HepG2 (cell line): ENCODE data around the gene NUDT22. TPM values are rescaled to one million over a fixed set of nuclear protein-coding genes. Genes with fewer than 3 reads are reported as not detected.

Experiments
- ATAC-seq: fragments of 200-7000 bp; cut with Tn5 transposase; 3 replicates; pipeline ENCODE4 v1.9.1; 2020; ENCODE audit warnings: mild to moderate bottlenecking, moderate library complexity
- BruUV-seq: library from RNA; stranded (reverse); fragments of 400-500 nt; replicated peaks from 2 replicates; lab custom pipeline; 2021; lab: Mats Ljungman, UMichigan
- CTCF ChIA-PET: fragments of 300-600 bp; formaldehyde crosslinking; extraction: SDS; loops from one replicate; lab custom pipeline; 2021; ENCODE audit warnings: low total read pairs, inconsistent platforms, low intra/inter-chr PET ratio; lab: Yijun Ruan, JAX
- POLR2A ChIA-PET: fragments of 350-600 bp; sonication (Branson Sonifier 250); formaldehyde crosslinking; loops from one replicate; lab custom pipeline; 2020; ENCODE audit warnings: antibody characterized with exemption, inconsistent platforms; lab: Yijun Ruan, JAX
- DNase-seq: peaks from one replicate; pipeline ENCODE4 v3.0.0-alpha.2; 2015; ENCODE audit warnings: low spot score
- FAIRE-seq: peaks from 3 replicates; lab custom pipeline; 2011; peaks lifted over from hg19 to GRCh38; lab: Jason Lieb, UNC
- H2AFZ ChIP-seq: one replicate; pipeline ENCODE4 v1.6.1; 2011; ENCODE audit warnings: low read length, inconsistent platforms
- H3K27ac ChIP-seq: fragments of 300-600 bp; 3 replicates; pipeline ENCODE4 v1.8.0; 2011; ENCODE audit warnings: mixed run types, mild to moderate bottlenecking, mixed read lengths, low read length, inconsistent platforms; ENCODE audit not compliant: insufficient read depth; ENCODE audit errors: extremely low read length
- H3K27me3 ChIP-seq, 2 experiments: fragments of 200-600 bp in 1 of 2; 2 replicates in 1 of 2; 3 replicates in 1 of 2; pipeline versions ENCODE4 v1.6.0 to v1.8.0; 2011; ENCODE audit warnings: low read length in 2 of 2, mild to moderate bottlenecking in 2 of 2, moderate library complexity in 2 of 2, inconsistent platforms in 1 of 2; ENCODE audit not compliant: insufficient read depth in 2 of 2, control insufficient read depth in 1 of 2
- H3K36me3 ChIP-seq, 2 experiments: fragments of 200-600 bp in 1 of 2; replicated peaks in 1 of 2; 2 replicates in 1 of 2; 3 replicates in 1 of 2; pipeline versions ENCODE4 v1.5.1 to v1.8.0; 2011; ENCODE audit warnings: low read length in 2 of 2, inconsistent platforms in 1 of 2; ENCODE audit not compliant: insufficient read depth in 2 of 2, control insufficient read depth in 1 of 2
- H3K4me1 ChIP-seq: 2 replicates; pipeline ENCODE4 v1.5.1; 2012; ENCODE audit warnings: low read length, inconsistent platforms; ENCODE audit not compliant: insufficient read depth
- H3K4me2 ChIP-seq: 2 replicates; pipeline ENCODE4 v1.6.0; 2011; ENCODE audit warnings: low read depth, low read length, inconsistent platforms
- H3K4me3 ChIP-seq, 3 experiments: fragments of 200-600 bp in 1 of 3; sonication (generic), shearing (Covaris generic) in 1 of 3; replicated peaks in 1 of 3; 2 replicates each; pipeline ENCODE4 v1.5.1; 2011 to 2016; ENCODE audit warnings: low read length in 3 of 3, inconsistent platforms in 2 of 3, low read depth in 2 of 3, mild to moderate bottlenecking in 2 of 3, control low read depth in 1 of 3, mixed read lengths in 1 of 3; ENCODE audit not compliant: insufficient read depth in 1 of 3
- H3K79me2 ChIP-seq: one replicate; pipeline ENCODE4 v1.6.1; 2011; ENCODE audit warnings: low read length, inconsistent platforms; ENCODE audit not compliant: insufficient read depth
- H3K9ac ChIP-seq: 2 replicates; pipeline ENCODE4 v1.6.0; 2011; ENCODE audit warnings: mild to moderate bottlenecking, low read depth, low read length, inconsistent platforms; ENCODE audit not compliant: insufficient read depth
- H3K9me3 ChIP-seq: 2 replicates; pipeline ENCODE4 v1.5.1; 2012; ENCODE audit warnings: mild to moderate bottlenecking, low read length
- H4K20me1 ChIP-seq: 2 replicates; pipeline ENCODE4 v1.6.0; 2011; ENCODE audit warnings: inconsistent platforms, mild to moderate bottlenecking, low read length, moderate library complexity; ENCODE audit not compliant: insufficient read depth
- ARHGAP35 ChIP-seq: sonication (generic); formaldehyde crosslinking; IDR thresholded peaks from 2 replicates; pipeline ENCODE4 v1.9.0; 2022; ENCODE audit warnings: mild to moderate bottlenecking, inconsistent platforms, moderate library complexity, missing genetic modification reagents, borderline replicate concordance
- BCL6 ChIP-seq: IDR thresholded peaks from 2 replicates; pipeline ENCODE4 v1.6.1; 2016; ENCODE audit warnings: missing genetic modification reagents, missing compliant biosample characterization
- CBX5 ChIP-seq: sonication (generic); formaldehyde crosslinking; IDR thresholded peaks from 2 replicates; pipeline ENCODE4 v1.4.0; 2020; ENCODE audit warnings: missing genetic modification reagents, borderline replicate concordance
- ELF4 ChIP-seq: sonication (generic); formaldehyde crosslinking; IDR thresholded peaks from 2 replicates; pipeline ENCODE4 v1.5.0; 2020; ENCODE audit warnings: missing genetic modification reagents, mild to moderate bottlenecking, moderate library complexity, borderline replicate concordance
- IRF1 ChIP-seq: sonication (generic); formaldehyde crosslinking; IDR thresholded peaks from 2 replicates; pipeline ENCODE4 v1.4.0; 2020; ENCODE audit warnings: low read depth, mild to moderate bottlenecking, missing genetic modification reagents
- PHF21A ChIP-seq: sonication (generic); formaldehyde crosslinking; IDR thresholded peaks from 2 replicates; pipeline ENCODE4 v1.5.0; 2020; ENCODE audit warnings: mild to moderate bottlenecking, missing genetic modification reagents
- TCF7 ChIP-seq: sonication (generic); IDR thresholded peaks from 2 replicates; pipeline ENCODE4 v1.6.1; 2016; ENCODE audit warnings: antibody characterized with exemption, low read depth
- TCF7L2 ChIP-seq: IDR thresholded peaks from 2 replicates; pipeline ENCODE4 v1.6.1; 2011; ENCODE audit warnings: mild to moderate bottlenecking, low read depth, low read length, moderate library complexity
- ZEB1 ChIP-seq: IDR thresholded peaks from 2 replicates; pipeline ENCODE4 v1.6.1; 2012; ENCODE audit warnings: mild to moderate bottlenecking, low read depth, inconsistent platforms; ENCODE audit not compliant: insufficient replicate concordance
- ZFY ChIP-seq: sonication (generic); formaldehyde crosslinking; IDR thresholded peaks from 2 replicates; pipeline ENCODE4 v1.4.0; 2020; ENCODE audit warnings: missing genetic modification reagents
- ZMYM2 ChIP-seq: sonication (generic); formaldehyde crosslinking; IDR thresholded peaks from 2 replicates; pipeline ENCODE4 v1.8.0; 2022; ENCODE audit warnings: mild to moderate bottlenecking, missing genetic modification reagents
- ZNF121 ChIP-seq: sonication (generic); formaldehyde crosslinking; IDR thresholded peaks from 2 replicates; pipeline ENCODE4 v1.5.0; 2020; ENCODE audit warnings: mild to moderate bottlenecking, missing genetic modification reagents
- ZNF205 ChIP-seq: IDR thresholded peaks from 2 replicates; pipeline ENCODE4 v1.6.1; 2018; ENCODE audit warnings: missing biosample characterization, missing genetic modification reagents
- ZNF224 ChIP-seq: sonication (generic); formaldehyde crosslinking; IDR thresholded peaks from 2 replicates; pipeline ENCODE4 v1.5.0; 2020; ENCODE audit warnings: mild to moderate bottlenecking, missing genetic modification reagents
- ZNF24 ChIP-seq: fragments of 450-650 bp; IDR thresholded peaks from 2 replicates; pipeline ENCODE4 v1.6.1; 2017; ENCODE audit warnings: antibody characterized with exemption, mild to moderate bottlenecking
- ZNF362 ChIP-seq: sonication (generic); formaldehyde crosslinking; IDR thresholded peaks from 2 replicates; pipeline ENCODE4 v1.4.0; 2020; ENCODE audit warnings: missing genetic modification reagents, mild to moderate bottlenecking, borderline replicate concordance
- ZNF431 ChIP-seq: sonication (generic); formaldehyde crosslinking; IDR thresholded peaks from 2 replicates; pipeline ENCODE4 v1.9.0; 2022; ENCODE audit warnings: missing genetic modification reagents, low read depth, mild to moderate bottlenecking, borderline replicate concordance
- ZNF768 ChIP-seq: sonication (generic); formaldehyde crosslinking; IDR thresholded peaks from 2 replicates; pipeline ENCODE4 v1.4.0; 2020; ENCODE audit warnings: missing genetic modification reagents
- ZNF800 ChIP-seq: sonication (generic); formaldehyde crosslinking; IDR thresholded peaks from 2 replicates; pipeline ENCODE4 v1.4.0; 2020; ENCODE audit warnings: missing genetic modification reagents
- ZSCAN20 ChIP-seq: sonication (generic); formaldehyde crosslinking; IDR thresholded peaks from 2 replicates; pipeline ENCODE4 v1.4.0; 2020; ENCODE audit warnings: missing genetic modification reagents, mild to moderate bottlenecking, borderline replicate concordance
- WGBS: methylation state at CpG from one replicate; pipeline ENCODE4 v1.1.6; 2017; ENCODE audit warnings: low lambda C conversion rate; 5-methylcytosine and 5-hydroxymethylcytosine counted together
- in situ Hi-C: cut with HindIII; loops from 2 replicates; pipeline ENCODE4 v1.10.0; 2017; ENCODE audit warnings: low pct_unique_long_range_greater_than_20kb; ENCODE audit not compliant: extremely low pct_ligation_motif_present
- intact Hi-C: fragments of 100-400 bp; cut with micrococcal nuclease; formaldehyde crosslinking; loops from one replicate; pipeline ENCODE4 v1.10.0; 2022; ENCODE audit not compliant: unreplicated experiment
- polyA plus RNA-seq, 8 experiments: library from polyadenylated mRNA; depleted of rRNA in 3 of 8; stranded (reverse) in 7 of 8; unstranded in 1 of 8; fragments of >200 nt; fragmentation: Illumina TruSeq in 4 of 8; extraction: Trizol in 4 of 8; gene quantifications; 2 replicates each; pipeline versions ENCODE4 v1.2.1 to v1.2.3, GENCODE V29; 2011 to 2016; ENCODE audit warnings: low read depth in 4 of 8, missing spikeins in 1 of 8, mixed read lengths in 1 of 8; ENCODE audit not compliant: insufficient read depth in 1 of 8
- total RNA-seq, 5 experiments: library from RNA; depleted of rRNA; stranded (reverse); fragments of >200 nt; fragmentation: Illumina TruSeq; extraction: Trizol; gene quantifications; 2 replicates each; pipeline ENCODE4 v1.2.3, GENCODE V29; 2016; ENCODE audit warnings: low read depth in 1 of 5

NUDT22 gene
- total and polyA plus RNA-seq, 2 of the 13 experiments (the other 11 are each of a cell fraction or from before 2014, with no cell fraction given), result 33.5 to 39.8 TPM

GRCh38 chr11:64246871-64247728, 21.0 kb downstream of the NUDT22 start, which contains the start of gene PPP1R14B:
Gene PPP1R14B (minus strand): TSS chr11:64246943. CDS start chr11:64246673, 270 bp downstream.
- ChIA-PET POLR2A (interaction anchor here (1.2 to 8.3 kb wide), 6 partner anchors 10 to 70 kb away, joined by 5 to 113 read pairs (median 12); partner anchors contain the start of genes NUDT22, PRDX5, STIP1 and TRMT112), CTCF (no interaction called here)
- H3K4me2 ChIP-seq, result peak within 1 kb of the TSS; percentile 100
- peak within 1 kb of the TSS; percentile 81 for H3K9ac ChIP-seq
- in situ Hi-C loops (no loop called here), intact Hi-C loops (loop anchor here (5.0 kb wide), 1 partner anchor 55 kb away; the partner anchor contains the start of gene CATSPERZ)
- peak; percentile 80 for DNase-seq
- peak within 1 kb of the TSS; percentile 83 for H3K27ac ChIP-seq
- H3K9me3 ChIP-seq, result no peaks in the 10 kb centered on the region
- peaks cover 69% of the 10 kb centered on the region for H3K4me1 ChIP-seq
- WGBS, result 0% methylated on average over 22 of the region's 74 CpGs
- H4K20me1 ChIP-seq, result no peaks in the 10 kb centered on the region
- peak; percentile 71 for ATAC-seq
- H3K27me3 ChIP-seq, result no peaks in the 10 kb centered on the region; a peak in 1 of 5 replicates
- H3K79me2 ChIP-seq, result peaks cover 31% of the 10 kb centered on the region
- no TSS peak for BruUV-seq
- no peak for FAIRE-seq
- peak within 1 kb of the TSS; percentile 79 to 95 (median 84) for H3K4me3 ChIP-seq
- no peak within 1 kb of the TSS for H2AFZ ChIP-seq
- H3K36me3 ChIP-seq, result peaks cover 0 to 11% of the 10 kb centered on the region in 2 experiments; a peak in 2 of 5 replicates
- no peak for TF ChIP-seq ZNF800 (CRISPR knock-in tag)
- no peak for TF ChIP-seq ZNF121
- peak; percentile 77 for TF ChIP-seq ZFY (CRISPR knock-in tag)
- no peak for TF ChIP-seq ZEB1
- TF ChIP-seq ZSCAN20 (CRISPR knock-in tag), result no peak
- TF ChIP-seq ARHGAP35 (CRISPR knock-in tag), result no peak; the same call in 1 of the 2 replicates
- no peak for TF ChIP-seq ZMYM2
- no peak for TF ChIP-seq ZNF205 (CRISPR knock-in tag)
- TF ChIP-seq ZNF24, result no peak
- no peak for TF ChIP-seq TCF7L2
- 0 out of 2 replicates have a peak, but pooled peaks have one; percentile 11 for TF ChIP-seq BCL6
- no peak for TF ChIP-seq TCF7
- TF ChIP-seq CBX5 (CRISPR knock-in tag), result no peak
- no peak for TF ChIP-seq IRF1 (CRISPR knock-in tag)
- peak; percentile 50 for TF ChIP-seq PHF21A
- TF ChIP-seq ZNF431 (CRISPR knock-in tag), result no peak
- TF ChIP-seq ZNF768, result no peak; the same call in 1 of the 2 replicates
- no peak for TF ChIP-seq ZNF362 (CRISPR knock-in tag)
- TF ChIP-seq ZNF224 (CRISPR knock-in tag), result no peak
- no peak for TF ChIP-seq ELF4 (CRISPR knock-in tag)
